Stimulated activated CD4-positive, alpha-beta T cell treated with anti-CD3 and anti-CD28 coated beads, Interleukin-2, amount 100 ng/mL, for 4 hours (primary cell): ENCODE data around the gene GCN1.
"Not testable (repeated sequence)": the region's sequence is repeated elsewhere in the genome, so short reads cannot be mapped to it uniquely, and the experiment has no call there.

ENCODE experiments used
- DNase-seq: peaks from one replicate; pipeline ENCODE4 v3.0.0-alpha.2; 2020; ENCODE audit warnings: low read depth

The GCN1 gene, protein sequence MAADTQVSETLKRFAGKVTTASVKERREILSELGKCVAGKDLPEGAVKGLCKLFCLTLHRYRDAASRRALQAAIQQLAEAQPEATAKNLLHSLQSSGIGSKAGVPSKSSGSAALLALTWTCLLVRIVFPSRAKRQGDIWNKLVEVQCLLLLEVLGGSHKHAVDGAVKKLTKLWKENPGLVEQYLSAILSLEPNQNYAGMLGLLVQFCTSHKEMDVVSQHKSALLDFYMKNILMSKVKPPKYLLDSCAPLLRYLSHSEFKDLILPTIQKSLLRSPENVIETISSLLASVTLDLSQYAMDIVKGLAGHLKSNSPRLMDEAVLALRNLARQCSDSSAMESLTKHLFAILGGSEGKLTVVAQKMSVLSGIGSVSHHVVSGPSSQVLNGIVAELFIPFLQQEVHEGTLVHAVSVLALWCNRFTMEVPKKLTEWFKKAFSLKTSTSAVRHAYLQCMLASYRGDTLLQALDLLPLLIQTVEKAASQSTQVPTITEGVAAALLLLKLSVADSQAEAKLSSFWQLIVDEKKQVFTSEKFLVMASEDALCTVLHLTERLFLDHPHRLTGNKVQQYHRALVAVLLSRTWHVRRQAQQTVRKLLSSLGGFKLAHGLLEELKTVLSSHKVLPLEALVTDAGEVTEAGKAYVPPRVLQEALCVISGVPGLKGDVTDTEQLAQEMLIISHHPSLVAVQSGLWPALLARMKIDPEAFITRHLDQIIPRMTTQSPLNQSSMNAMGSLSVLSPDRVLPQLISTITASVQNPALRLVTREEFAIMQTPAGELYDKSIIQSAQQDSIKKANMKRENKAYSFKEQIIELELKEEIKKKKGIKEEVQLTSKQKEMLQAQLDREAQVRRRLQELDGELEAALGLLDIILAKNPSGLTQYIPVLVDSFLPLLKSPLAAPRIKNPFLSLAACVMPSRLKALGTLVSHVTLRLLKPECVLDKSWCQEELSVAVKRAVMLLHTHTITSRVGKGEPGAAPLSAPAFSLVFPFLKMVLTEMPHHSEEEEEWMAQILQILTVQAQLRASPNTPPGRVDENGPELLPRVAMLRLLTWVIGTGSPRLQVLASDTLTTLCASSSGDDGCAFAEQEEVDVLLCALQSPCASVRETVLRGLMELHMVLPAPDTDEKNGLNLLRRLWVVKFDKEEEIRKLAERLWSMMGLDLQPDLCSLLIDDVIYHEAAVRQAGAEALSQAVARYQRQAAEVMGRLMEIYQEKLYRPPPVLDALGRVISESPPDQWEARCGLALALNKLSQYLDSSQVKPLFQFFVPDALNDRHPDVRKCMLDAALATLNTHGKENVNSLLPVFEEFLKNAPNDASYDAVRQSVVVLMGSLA (N-terminal part only)

DNA sequence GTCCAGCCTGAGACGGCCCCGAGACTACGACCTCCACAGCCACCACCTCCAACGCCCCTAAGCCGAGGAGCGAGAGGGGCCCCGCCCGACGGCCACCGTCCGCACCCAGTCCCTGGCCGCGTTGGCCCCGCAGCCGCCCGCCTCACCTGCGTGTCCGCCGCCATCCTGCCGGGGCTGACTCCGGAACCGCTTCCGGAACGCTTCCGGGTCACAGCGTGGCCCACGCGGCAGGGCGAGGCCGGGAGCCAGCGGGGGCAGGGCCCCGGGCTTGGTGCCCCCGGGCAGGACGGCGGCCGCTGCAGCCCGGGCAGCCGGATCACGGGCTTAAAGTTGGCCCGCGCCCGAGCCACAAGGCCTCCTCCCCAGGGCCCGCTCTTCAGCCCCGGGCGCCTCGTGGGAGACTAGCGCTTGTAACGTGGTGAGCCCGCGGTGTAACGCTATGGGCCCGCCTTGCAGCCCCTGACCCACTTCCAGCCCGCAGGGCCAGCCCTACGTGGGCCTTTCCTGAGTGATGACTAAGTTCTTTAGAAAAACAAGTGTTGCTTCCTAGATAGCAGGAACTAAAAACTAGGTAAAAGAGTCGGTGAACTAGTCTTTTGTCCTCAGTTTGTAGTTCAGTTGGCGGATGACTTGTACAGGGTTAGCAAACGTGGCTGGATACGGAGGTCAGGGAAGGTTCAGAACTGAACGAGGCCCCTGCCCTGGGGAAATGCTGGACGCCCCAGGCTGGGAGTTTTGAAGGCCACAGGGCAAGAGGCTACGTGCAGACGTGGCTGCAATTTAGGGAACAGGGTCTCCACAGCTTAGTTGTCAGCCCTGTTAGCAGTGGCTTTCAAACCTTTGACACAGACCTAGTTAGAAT lies at the start of gene GCN1:
Gene GCN1, minus strand, starts transcription at position 182 of the 862 bp plus-strand sequence. Its CDS starts 18 bp downstream, at position 164.
- DNase-seq, result peak; percentile 81

DNA sequence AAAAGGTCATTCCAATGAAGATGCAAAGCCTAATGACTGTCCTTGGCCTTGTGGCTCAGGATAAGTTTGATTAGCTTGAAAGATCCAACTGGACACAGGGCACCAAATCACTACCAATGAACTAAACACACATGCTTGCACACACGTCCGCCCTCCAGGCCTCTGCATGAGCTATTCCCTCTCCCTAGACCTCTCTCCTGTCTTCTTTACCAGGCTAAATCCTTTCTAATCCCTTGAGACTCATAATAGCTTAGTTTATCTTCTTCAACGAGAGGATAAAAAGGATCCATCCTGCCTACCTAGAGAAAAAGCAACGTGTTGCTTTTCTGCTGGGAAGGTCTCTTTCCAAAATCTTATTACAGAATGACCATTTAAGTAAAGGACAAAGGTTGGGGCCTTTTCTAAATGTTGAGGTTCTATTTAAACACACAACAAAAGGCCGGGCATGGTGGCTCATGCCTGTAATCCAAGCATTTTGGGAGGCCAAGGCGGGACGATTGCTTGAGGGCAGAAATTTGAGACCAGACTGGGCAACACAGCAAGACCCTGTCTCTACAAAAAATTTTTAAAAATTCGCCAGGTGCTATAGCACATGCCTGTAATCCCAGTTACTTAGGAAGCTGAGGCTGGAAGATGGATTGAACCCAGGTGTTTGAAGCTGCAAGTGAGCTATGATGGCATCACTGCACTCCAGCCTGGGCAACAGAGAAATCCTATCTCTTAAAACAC lies 48.6 kb upstream of the GCN1 start:
- DNase-seq, result no peak

DNA sequence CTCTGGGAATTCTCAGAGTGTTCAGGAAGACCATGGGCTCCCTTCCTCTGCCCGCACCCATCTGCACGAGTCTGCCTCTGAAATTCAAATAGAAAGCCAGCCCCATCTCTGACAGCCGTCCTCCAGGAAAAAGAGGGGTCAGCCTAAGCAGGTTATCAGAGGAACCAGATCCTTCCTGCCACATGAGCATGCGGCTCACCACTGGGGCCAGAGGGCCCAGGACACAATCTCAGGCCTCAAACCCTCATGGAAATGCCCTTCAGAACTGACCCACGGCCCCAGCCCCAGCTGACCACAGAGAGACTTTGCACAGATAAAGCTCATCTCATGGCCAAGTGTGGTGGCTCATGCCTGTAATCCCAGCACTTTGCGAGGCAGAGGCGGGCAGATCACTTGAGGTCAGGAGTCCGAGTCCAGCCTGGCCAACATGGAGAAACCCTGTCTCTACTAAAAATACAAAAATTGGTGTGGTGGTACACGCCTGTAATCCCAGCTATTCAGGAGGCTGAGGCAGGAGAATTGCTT lies 47.8 kb upstream of the GCN1 start:
- DNase-seq, result no peak

DNA sequence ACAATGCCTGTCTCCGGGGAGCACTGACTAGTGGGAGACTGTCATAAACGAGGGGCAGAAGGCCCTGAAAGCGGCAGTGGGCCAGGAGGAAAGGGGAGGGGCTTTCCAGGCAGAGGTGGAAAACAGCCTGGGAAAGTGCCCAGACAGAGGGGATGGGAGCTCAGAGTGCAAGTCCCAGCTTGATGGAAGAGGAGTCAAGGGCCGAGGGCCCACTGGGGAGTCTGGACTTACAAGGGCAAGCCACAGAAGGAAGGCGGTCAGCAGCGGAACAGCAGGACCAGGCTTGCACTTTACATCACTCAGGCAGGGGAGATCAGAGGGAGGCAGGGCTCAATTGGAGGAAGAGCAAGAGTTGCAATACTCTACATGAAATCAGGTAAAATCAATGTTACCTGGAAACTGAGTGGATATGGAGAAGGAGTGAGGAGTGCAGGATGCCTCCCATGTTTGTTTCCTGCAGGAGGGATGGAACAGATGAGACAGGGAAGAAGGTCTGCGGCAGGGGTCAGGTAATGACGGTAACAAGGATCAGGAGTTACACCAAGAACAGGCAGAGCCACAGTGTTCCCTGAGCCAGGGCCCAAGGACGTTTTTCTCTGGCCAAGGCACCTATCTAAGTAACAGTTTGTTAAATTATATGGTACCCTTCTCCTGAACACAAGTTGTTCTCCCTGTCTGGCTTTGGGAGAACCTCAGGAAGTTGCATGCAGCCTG lies 47.2 kb upstream of the GCN1 start:
- DNase-seq, result no peak

DNA sequence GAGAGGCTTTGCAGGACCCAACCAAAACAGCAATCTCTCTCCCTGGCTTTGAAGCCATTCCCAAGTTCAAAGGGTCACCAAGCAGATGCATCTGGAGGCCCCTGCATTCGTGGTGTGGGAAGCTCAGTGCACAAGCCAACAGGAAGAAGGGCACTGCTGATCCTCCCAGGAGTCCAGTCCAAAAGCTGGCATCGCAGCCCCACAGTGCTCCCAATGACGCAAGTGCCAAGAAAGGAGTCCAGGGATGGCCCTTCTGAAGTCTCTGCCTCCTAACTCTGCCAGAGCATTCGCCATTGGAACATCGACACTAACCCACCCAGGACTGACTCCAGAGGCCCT lies 45.9 kb upstream of the GCN1 start:
- DNase-seq, result no peak

DNA sequence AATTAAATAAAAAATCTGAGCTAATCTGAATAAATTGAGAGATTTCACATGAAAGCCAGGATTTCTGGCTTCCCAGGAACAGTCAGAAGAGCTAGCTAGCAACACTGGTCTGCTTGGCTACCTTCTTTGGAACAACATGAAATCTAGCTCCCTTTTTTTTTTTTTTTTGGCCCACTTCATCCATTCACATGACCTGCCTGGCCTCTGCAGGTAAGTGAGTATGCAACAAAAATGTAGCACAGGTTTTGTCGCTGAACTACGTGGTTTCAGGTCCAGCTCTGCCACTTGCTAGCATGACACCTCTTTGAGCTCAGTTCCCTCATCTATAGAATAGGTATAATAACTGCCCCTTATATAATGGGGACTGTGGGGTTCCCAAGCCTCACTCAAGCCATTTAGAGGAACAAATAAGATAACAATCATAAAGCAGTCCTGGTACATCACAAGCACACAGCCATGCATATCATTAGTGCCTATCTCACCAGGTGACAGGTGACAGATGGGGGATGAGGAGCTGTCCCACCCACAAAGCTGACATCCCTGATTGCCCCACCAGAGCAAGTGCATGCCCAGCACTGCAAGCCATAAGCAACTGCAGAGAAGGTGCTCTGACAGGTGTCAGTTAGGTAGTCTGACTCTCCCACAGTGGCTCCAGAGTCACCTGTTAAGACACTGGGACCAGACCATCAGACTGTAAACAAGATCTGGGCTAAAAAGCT lies 45.4 kb upstream of the GCN1 start:
- no peak for DNase-seq

DNA sequence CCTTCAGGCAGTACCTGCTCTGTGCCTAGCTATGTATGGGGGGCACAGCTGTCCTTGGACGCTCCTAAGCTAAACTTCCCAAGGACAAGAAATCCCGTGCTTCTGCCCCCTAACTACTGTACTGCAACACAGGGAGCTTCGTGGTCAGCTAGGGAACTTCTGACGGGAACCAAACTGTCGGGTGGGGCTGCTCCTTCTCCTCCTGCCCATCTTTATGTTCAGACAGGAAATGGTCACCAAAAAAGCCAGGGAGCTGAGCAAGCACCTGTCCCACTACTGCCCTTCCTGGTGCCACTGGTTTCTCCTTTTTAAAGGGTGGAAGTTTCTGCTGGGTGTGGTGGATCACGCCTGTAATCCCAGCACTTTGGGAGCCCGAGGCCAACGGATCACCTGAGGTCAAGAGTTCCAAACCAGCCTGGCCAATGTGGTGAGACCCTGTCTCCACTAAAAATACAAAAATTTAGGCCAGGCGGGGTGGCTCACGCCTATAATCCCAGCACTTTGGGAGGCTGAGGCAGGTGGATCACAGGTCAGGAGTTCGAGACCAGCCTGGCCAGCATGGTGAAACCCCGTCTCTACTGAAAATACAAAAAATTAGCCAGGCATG lies 44.4 kb upstream of the GCN1 start:
- no peak for DNase-seq

DNA sequence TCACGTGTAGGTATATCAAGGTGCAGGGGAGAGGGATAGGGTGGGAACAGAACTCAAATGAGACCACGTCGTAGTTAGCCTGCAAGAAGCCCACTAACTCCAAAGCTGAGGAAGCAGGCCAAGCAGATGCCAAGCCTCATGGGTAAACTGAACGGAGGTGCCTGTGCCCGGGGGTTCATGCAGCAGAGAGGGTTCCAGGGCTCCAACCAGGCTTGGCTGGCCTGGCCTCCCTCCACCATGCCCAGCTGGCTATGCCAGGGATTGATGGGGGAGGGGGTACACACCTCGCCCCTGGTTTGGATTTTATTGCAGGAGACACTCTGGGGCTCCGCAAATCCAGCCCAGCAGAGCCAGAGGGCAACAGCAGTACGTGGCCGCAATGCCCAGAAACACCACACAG lies 43.7 kb upstream of the GCN1 start:
- DNase-seq, result no peak

DNA sequence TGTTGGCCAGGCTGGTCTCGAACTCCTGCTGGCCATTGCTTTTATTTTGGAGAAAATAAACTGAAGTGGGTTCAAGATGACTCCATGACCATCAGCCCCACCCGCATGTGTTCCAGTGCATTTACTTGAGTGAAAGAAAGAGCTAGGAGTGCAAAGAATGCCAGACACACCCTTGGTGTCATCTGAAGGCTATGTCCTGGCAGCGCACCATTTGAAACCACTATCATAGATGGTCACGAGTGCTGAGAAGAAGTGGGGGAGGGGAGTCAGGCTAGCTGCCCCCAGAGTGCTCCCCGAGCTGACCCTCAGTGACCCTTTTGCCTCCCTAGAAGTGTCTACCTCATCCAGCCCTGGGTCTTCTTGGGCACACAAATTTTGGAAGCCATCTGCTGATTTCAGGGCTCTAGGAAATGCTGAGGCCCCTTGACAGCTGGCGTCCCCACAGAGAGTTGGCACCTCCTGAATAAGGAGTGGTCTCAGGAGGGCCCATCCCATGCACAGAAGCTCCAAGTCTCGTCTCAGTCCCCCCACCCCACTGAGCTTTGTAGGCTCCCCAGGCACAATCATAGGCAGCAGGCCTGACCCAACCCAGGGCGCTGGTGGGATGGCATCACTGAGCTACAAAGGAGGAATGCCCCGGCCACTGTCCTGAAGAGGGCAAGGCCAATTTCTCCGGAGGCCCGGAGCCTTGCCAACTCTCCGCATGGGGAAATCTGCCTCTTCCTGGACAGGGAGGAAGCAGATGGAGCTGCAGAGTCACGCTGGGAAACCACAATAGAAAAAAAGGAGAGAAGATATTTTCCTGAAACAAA lies 43.1 kb upstream of the GCN1 start:
- DNase-seq, result no peak

DNA sequence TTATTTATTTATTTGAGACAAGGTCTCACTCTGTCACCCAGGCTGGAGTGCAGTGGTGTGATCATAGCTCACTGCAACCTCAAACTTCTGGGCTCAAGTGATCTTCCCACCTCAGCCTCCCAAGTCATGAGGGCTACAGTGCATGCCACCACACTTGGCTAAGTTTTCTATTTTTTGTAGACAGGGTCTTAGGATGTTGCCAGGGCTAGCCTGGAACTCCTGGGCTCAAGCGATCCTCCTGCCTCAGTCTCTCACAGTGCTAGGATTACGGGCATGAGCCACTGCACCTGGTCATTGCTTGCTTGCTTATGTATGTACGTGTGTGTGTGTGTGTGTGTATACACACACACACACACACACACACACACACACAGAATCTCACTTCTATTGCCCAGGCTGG lies 42.3 kb upstream of the GCN1 start:
- DNase-seq, result not testable (repeated sequence)

DNA sequence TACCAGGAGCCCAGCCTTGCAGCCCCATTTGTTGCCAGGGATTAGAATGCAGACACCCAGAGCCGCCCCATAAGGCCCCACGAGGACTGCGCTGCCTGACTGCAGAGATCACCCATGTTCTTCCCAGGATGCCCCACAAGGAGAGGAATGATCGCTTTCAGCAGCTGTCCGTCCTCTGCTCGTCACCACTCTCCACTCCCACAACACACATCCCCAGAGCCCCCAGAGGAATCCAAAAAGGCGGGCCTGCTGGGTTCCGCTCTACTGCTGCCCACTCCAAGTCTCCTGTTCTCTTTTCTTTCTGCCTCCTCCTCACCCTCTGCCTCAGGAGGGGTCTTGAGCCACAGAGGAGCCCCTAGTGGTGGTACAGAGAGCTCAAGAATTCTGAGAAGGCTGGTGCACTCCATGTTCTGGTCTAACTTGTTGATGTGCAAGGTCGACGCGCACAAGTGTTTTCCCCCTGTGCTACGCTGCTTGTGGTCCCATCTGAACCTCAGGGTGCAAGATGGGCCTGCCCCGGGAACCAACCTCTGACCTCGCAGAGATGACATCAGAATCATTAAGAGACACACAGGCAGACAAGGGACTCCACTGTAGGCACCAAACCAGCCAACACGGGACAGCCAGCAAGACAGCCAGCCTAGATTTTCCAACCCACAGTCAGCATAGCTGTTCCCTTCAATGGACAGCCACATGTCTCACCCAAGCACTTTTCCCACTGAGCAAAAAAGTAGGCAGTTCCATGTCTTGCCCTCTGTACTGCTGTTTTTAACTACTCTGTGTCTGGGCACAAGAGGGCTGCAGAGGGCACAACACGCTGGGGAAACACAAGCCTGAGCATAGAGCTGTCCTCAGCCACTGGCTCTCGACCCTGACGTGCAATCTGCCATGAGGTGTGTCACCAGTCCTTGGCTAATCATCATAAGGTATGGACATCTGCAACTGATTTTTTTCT lies 41.1 kb upstream of the GCN1 start:
- DNase-seq, result no peak

DNA sequence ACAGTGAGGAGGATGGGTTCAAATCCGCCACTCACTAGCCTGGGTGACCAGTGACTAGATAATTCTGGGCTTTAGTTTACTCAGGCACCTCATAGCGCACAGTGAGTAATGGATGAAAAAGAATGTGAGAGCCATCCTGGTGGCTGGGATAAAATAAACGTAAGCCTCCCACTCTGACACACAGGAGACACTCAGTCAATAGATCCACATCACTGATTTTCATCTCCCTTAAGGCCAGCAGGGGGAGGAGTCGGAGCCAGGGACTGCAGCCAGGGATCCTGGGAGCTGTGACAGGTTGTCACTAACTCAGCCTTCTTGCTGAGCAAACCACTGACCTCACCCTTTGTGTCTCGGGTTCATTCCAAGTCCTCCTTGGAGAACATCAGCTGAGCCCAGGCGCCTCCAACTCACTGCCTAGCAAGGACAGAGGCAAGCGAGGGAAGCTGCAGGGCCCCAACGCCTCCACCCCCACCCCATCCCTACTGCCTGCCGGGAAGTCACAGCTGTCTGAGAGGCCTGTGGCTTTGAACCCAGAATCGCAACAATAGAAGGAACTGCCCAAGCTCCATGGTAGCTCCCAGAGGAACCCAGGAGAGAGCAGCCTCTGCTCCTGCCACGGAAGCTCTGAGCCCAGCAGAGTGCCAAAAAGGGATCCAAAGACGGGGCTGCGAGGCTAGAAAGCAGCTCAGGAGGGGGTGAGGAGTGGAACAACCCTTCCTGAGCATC lies 40.3 kb upstream of the GCN1 start:
- no peak for DNase-seq

DNA sequence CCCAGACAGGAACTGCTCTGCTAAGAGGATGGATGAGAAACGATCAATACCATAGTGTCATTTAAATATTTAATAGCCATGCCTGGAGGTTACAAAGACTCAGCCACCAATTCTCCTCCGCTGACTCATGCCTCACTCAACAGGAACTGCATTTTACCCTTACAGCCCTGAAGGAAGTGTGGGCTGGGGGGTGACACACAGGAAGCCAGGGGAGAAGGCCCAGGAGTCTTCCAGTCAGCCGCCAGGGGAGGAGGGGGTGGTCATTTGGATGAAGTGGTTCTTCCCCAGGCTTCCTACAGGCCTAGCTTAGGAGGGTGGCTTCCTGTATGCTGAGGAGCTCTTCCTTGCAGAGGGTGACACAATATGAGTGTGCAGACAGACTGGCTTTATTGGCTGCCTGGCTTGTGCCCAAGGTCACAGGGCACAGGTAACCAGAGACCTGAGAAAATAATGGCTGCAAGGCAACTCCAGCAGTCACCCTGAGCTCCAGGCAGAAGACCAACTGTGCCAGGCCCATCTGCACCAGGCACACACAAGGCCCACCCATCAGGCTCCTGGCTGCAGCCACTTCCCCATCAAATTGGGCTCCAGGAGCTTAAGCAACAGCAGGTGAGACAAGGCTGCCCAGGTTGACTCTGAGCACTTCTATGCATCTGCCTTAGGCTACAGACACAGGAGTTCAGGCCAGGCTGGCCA lies 36.9 kb upstream of the GCN1 start:
- DNase-seq, result peak; percentile 84

DNA sequence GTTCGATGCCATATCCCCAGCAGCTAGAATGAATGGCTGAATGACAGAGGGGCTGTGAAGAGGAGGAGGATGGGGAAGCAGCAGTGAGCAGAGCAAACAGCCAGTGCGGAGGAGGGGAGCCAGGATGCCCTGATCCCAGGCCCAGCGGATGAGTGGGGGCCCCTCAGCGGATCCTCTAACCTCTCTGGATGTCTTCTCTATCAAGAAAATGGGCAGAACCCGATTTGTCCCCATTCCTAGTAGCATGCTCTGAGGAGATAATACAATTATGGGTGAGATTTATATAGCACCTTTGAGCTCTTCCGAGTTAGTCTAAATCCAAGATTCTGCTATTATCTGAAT lies 36.4 kb upstream of the GCN1 start:
- DNase-seq, result no peak

DNA sequence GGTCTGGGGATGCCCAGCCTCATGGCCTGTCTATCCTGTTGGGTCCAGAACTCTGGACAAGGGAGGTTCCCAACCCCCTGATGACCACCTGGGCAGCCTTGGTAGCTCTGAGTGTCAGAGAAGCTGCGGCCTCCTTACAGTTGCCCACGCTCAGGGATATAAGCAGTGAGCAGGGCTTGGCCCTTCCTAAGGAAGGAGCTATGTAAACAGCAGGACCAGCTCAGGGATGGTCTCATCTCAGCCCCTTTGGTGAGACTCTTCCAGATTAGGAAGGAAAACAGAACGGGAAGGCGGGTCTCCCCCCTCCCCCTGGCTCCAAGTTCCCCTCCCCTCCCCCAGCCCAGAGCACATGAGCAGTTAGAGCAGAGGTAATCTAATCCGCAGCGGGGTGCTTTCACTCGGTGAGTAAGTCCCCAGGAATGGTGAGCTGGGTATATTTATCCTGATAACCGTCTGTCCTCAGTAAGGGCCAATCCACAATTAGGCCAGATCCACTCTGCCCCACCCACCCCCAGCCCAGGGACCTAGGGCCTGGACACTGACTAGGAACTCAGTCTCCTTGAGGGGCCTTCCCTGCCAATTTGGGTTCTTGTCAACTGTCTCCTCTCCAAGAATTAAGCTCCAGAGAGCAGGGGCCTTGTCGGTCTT lies 35.9 kb upstream of the GCN1 start:
- DNase-seq, result no peak
